MM.1S (cell line): Measurements from ENCODE around the gene YPEL2.

Experiments
- DNase-seq: peaks from one replicate; pipeline ENCODE4 v3.0.0-alpha.2; 2015
- H2AFZ ChIP-seq: fragments of 300-600 bp; sonication (generic); 2 replicates; pipeline ENCODE4 v1.6.0; 2016; ENCODE audit warnings: antibody characterized with exemption, low read length
- H3F3A ChIP-seq: fragments of 300-600 bp; sonication (generic); 2 replicates; pipeline ENCODE4 v1.6.1; 2016; ENCODE audit warnings: mild to moderate bottlenecking, antibody characterized with exemption, low read length, moderate library complexity, mixed read lengths; ENCODE audit not compliant: insufficient read depth
- H3K27ac ChIP-seq: fragments of 300-600 bp; sonication (generic); 2 replicates; pipeline ENCODE4 v1.5.1; 2016; ENCODE audit warnings: mild to moderate bottlenecking, low read length
- H3K27me3 ChIP-seq: fragments of 300-600 bp; sonication (generic); replicated peaks from 2 replicates; pipeline ENCODE4 v1.6.0; 2016; ENCODE audit warnings: low read length; ENCODE audit not compliant: insufficient read depth
- H3K36me3 ChIP-seq: fragments of 300-600 bp; sonication (generic); replicated peaks from 2 replicates; pipeline ENCODE4 v1.6.1; 2016; ENCODE audit warnings: mild to moderate bottlenecking, low read length, mixed read lengths; ENCODE audit not compliant: insufficient read depth
- H3K4me1 ChIP-seq: fragments of 300-600 bp; sonication (generic); 2 replicates; pipeline ENCODE4 v1.6.1; 2016; ENCODE audit warnings: low read length, mixed read lengths
- H3K4me2 ChIP-seq: fragments of 300-600 bp; sonication (generic); 2 replicates; pipeline ENCODE4 v1.6.0; 2016; ENCODE audit warnings: low read depth, low read length
- H3K4me3 ChIP-seq: fragments of 300-600 bp; sonication (generic); 2 replicates; pipeline ENCODE4 v1.5.1; 2016; ENCODE audit warnings: low read length, mixed read lengths
- H3K79me2 ChIP-seq: fragments of 300-600 bp; sonication (generic); 2 replicates; pipeline ENCODE4 v1.6.1; 2016; ENCODE audit warnings: mixed run types, low read length, mixed read lengths
- H3K9ac ChIP-seq: fragments of 300-600 bp; sonication (generic); 2 replicates; pipeline ENCODE4 v1.6.1; 2016; ENCODE audit warnings: low read length, mixed read lengths
- H3K9me2 ChIP-seq: fragments of 300-600 bp; sonication (generic); replicated peaks from 2 replicates; pipeline ENCODE4 v1.6.1; 2016; ENCODE audit warnings: mild to moderate bottlenecking, low read length, mixed read lengths; ENCODE audit not compliant: insufficient read depth
- H3K9me3 ChIP-seq: fragments of 300-600 bp; sonication (generic); replicated peaks from 2 replicates; pipeline ENCODE4 v1.6.1; 2016; ENCODE audit warnings: mild to moderate bottlenecking, low read length, mixed read lengths; ENCODE audit not compliant: insufficient read depth
- H4K20me1 ChIP-seq: fragments of 300-600 bp; sonication (generic); 2 replicates; pipeline ENCODE4 v1.6.1; 2016; ENCODE audit warnings: mild to moderate bottlenecking, low read length, moderate library complexity, mixed read lengths; ENCODE audit not compliant: insufficient read depth
- CTCF ChIP-seq: fragments of 300-600 bp; sonication (generic); IDR thresholded peaks from 2 replicates; pipeline ENCODE4 v1.5.1; 2016; ENCODE audit warnings: antibody characterized with exemption, low read length, mixed read lengths
- EZH2 ChIP-seq: fragments of 300-600 bp; sonication (generic); optimal IDR thresholded peaks from 2 replicates; pipeline ENCODE3; 2017; ENCODE audit warnings: low read depth, mild to moderate bottlenecking, antibody characterized with exemption, low read length, mixed read lengths
- EZH2phosphoT487 ChIP-seq: fragments of 300-600 bp; sonication (generic); IDR thresholded peaks from 2 replicates; pipeline ENCODE4 v1.6.1; 2018; ENCODE audit warnings: antibody characterized with exemption, low read length

YPEL2 gene

GRCh38 chr17:59300941-59301340 lies 30.5 kb upstream of the YPEL2 start:
- Histone ChIP-seq H3K9me3 (no peaks in the 10 kb centered on the region), H3K27ac (no peak overlapping the region), H3F3A (no peaks in the 10 kb centered on the region), H3K36me3 (no peaks in the 10 kb centered on the region), H3K4me2 (no peak overlapping the region), H3K79me2 (no peaks in the 10 kb centered on the region), H2AFZ (no peak overlapping the region), H3K9ac (no peak overlapping the region), H3K4me1 (no peaks in the 10 kb centered on the region), H3K27me3 (no peaks in the 10 kb centered on the region), H3K9me2 (no peaks in the 10 kb centered on the region), H3K4me3 (no peak overlapping the region), H4K20me1 (no peaks in the 10 kb centered on the region)
- DNase-seq = no peak
- TF ChIP-seq EZH2phosphoT487 (no peak), CTCF (no peak), EZH2 (no peak)

GRCh38 chr17:59304811-59305210 lies 26.6 kb upstream of the YPEL2 start:
- Histone ChIP-seq H3K27me3 (no peaks in the 10 kb centered on the region), H3K27ac (no peak overlapping the region), H3K79me2 (no peaks in the 10 kb centered on the region), H2AFZ (no peak overlapping the region), H3K9me2 (no peaks in the 10 kb centered on the region), H3K9me3 (no peaks in the 10 kb centered on the region), H3K9ac (no peak overlapping the region), H3K4me2 (no peak overlapping the region), H3K36me3 (no peaks in the 10 kb centered on the region), H3K4me1 (no peaks in the 10 kb centered on the region), H4K20me1 (no peaks in the 10 kb centered on the region), H3K4me3 (no peak overlapping the region), H3F3A (no peaks in the 10 kb centered on the region)
- TF ChIP-seq CTCF (no peak), EZH2phosphoT487 (no peak)
- no peak for DNase-seq

DNA sequence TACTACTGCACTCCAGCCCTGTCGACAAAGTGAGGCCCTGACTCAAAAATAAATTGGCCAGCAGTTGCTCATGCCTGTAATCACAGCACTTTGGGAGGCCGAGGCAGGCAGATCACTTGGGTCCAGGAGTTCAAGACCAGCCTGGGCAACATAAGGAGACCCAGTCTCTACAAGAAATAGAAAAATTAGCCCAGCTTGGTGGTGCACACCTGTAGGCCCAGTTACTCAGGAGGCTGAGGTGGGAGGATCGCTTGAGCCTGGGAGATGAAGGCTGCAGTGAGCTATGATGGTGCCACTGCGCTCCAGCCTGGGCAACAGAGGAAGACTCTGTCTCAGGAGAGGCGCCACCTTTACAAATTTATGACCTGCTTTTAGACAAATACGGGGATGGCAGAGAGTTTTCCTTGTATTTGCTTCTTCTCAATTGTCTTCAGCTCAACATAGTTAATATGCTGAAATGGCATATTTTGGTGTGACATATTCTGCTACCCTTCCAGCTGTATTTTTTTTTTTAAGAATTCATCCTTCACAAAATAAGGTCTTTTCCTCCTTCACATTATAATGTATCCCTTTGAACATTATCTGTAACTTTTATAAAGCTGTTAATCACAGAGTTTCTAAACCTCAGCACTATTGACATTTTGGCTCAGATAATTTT lies 21.1 kb upstream of the YPEL2 start:
- no peaks in the 10 kb centered on the region for H3K9me3 ChIP-seq
- no peaks in the 10 kb centered on the region for H3F3A ChIP-seq
- no peak overlapping the region for H3K9ac ChIP-seq
- H3K36me3 ChIP-seq = no peaks in the 10 kb centered on the region
- no peak overlapping the region for H3K27ac ChIP-seq
- H4K20me1 ChIP-seq = no peaks in the 10 kb centered on the region
- no peaks in the 10 kb centered on the region for H3K9me2 ChIP-seq
- H2AFZ ChIP-seq = peak overlapping the region; percentile 11; the same call in 1 of the 2 replicates
- no peaks in the 10 kb centered on the region for H3K27me3 ChIP-seq
- no peak overlapping the region for H3K4me2 ChIP-seq
- 0 out of 2 replicates have a peak, but pooled peaks cover 4% of the 10 kb centered on the region for H3K4me1 ChIP-seq
- no peak overlapping the region for H3K4me3 ChIP-seq
- TF ChIP-seq EZH2phosphoT487 (no peak), CTCF (no peak), EZH2 (no peak)
- no peak for DNase-seq
- no peaks in the 10 kb centered on the region for H3K79me2 ChIP-seq
